RWPE1 (cell line): ENCODE measurements around the gene ZCWPW1.

ENCODE experiments used
- CTCF ChIA-PET: fragments of 350-600 bp; sonication (Branson Sonifier 250); formaldehyde crosslinking; extraction: SDS; loops from one replicate; lab custom pipeline; 2021; lab: Yijun Ruan, JAX
- POLR2A ChIA-PET: fragments of 400-600 bp; formaldehyde crosslinking; extraction: SDS; loops from one replicate; lab custom pipeline; 2020; ENCODE audit warnings: antibody characterized with exemption; ENCODE audit not compliant: low non-redundant PET; lab: Yijun Ruan, JAX
- DNase-seq: peaks from one replicate; pipeline ENCODE4 v3.0.0; 2012; ENCODE audit warnings: low spot score
- H3K27ac ChIP-seq: fragments of 450-650 bp; 2 replicates; pipeline ENCODE4 v1.5.1; 2017
- CTCF ChIP-seq: fragments of 450-650 bp; conservative IDR thresholded peaks from 2 replicates; pipeline ENCODE4 v1.5.1; 2017; ENCODE audit warnings: low read depth, mild to moderate bottlenecking

The ZCWPW1 gene

GRCh38 chr7:100437150-100438100 is 8.9 kb upstream of the ZCWPW1 start:
- ChIA-PET CTCF (interaction anchor here (0.6 to 1.4 kb wide), 4 partner anchors 12 to 172 kb away, joined by 3 to 7 read pairs (median 5); no protein-coding TSS in a partner anchor), POLR2A (interaction anchor here (0.6 to 0.7 kb wide), 2 partner anchors 8 to 83 kb away, joined by 4 to 9 read pairs; no protein-coding TSS in a partner anchor)
- no peak for DNase-seq
- H3K27ac ChIP-seq, result peak overlapping the region; percentile 95
- TF ChIP-seq CTCF, result no peak

- POLR2A ChIA-PET, result interaction anchor here (0.6 to 1.0 kb wide), 2 partner anchors 15 to 23 kb away, joined by 3 read pairs; no protein-coding TSS in a partner anchor
- peak overlapping the region; percentile 95 for H3K27ac ChIP-seq
- TF ChIP-seq CTCF, result no peak
- DNase-seq, result peak; percentile 53
- CTCF ChIA-PET, result interaction anchor here (0.9 to 1.4 kb wide), 2 partner anchors 15 to 124 kb away, joined by 4 to 6 read pairs; no protein-coding TSS in a partner anchor
Observed at GRCh38 chr7:100435401-100436304, 7.2 kb upstream of the ZCWPW1 start.

GRCh38 chr7:100434297-100435144 is 6.0 kb upstream of the ZCWPW1 start:
- H3K27ac ChIP-seq, result peak overlapping the region; percentile 95
- ChIA-PET POLR2A (interaction anchor here (0.6 to 1.0 kb wide), 3 partner anchors 9 to 309 kb away, joined by 3 to 6 read pairs (median 3); no protein-coding TSS in a partner anchor), CTCF (no interaction called here)
- no peak for DNase-seq
- TF ChIP-seq CTCF, result no peak

- POLR2A ChIA-PET, result no interaction called here
- no peak for DNase-seq
- peak overlapping the region; percentile 95 for H3K27ac ChIP-seq
- CTCF ChIA-PET, result no interaction called here
- no peak for TF ChIP-seq CTCF
Observed at GRCh38 chr7:100433592-100434296, 5.2 kb upstream of the ZCWPW1 start.

- POLR2A ChIA-PET, result no interaction called here
- peak overlapping the region; percentile 95 for H3K27ac ChIP-seq
- no peak for DNase-seq
- CTCF ChIA-PET, result no interaction called here
- no peak for TF ChIP-seq CTCF
Observed at GRCh38 chr7:100433276-100433591, 4.7 kb upstream of the ZCWPW1 start.
